MM.1S (cell line): ENCODE results near the gene TPGS1.

Experiments
- DNase-seq: peaks from one replicate; pipeline ENCODE4 v3.0.0-alpha.2; 2015
- H2AFZ ChIP-seq: fragments of 300-600 bp; sonication (generic); 2 replicates; pipeline ENCODE4 v1.6.0; 2016; ENCODE audit warnings: antibody characterized with exemption, low read length
- H3F3A ChIP-seq: fragments of 300-600 bp; sonication (generic); 2 replicates; pipeline ENCODE4 v1.6.1; 2016; ENCODE audit warnings: mild to moderate bottlenecking, antibody characterized with exemption, low read length, moderate library complexity, mixed read lengths; ENCODE audit not compliant: insufficient read depth
- H3K27ac ChIP-seq: fragments of 300-600 bp; sonication (generic); 2 replicates; pipeline ENCODE4 v1.5.1; 2016; ENCODE audit warnings: mild to moderate bottlenecking, low read length
- H3K27me3 ChIP-seq: fragments of 300-600 bp; sonication (generic); replicated peaks from 2 replicates; pipeline ENCODE4 v1.6.0; 2016; ENCODE audit warnings: low read length; ENCODE audit not compliant: insufficient read depth
- H3K36me3 ChIP-seq: fragments of 300-600 bp; sonication (generic); replicated peaks from 2 replicates; pipeline ENCODE4 v1.6.1; 2016; ENCODE audit warnings: mild to moderate bottlenecking, low read length, mixed read lengths; ENCODE audit not compliant: insufficient read depth
- H3K4me1 ChIP-seq: fragments of 300-600 bp; sonication (generic); 2 replicates; pipeline ENCODE4 v1.6.1; 2016; ENCODE audit warnings: low read length, mixed read lengths
- H3K4me2 ChIP-seq: fragments of 300-600 bp; sonication (generic); 2 replicates; pipeline ENCODE4 v1.6.0; 2016; ENCODE audit warnings: low read depth, low read length
- H3K4me3 ChIP-seq: fragments of 300-600 bp; sonication (generic); 2 replicates; pipeline ENCODE4 v1.5.1; 2016; ENCODE audit warnings: low read length, mixed read lengths
- H3K79me2 ChIP-seq: fragments of 300-600 bp; sonication (generic); 2 replicates; pipeline ENCODE4 v1.6.1; 2016; ENCODE audit warnings: mixed run types, low read length, mixed read lengths
- H3K9ac ChIP-seq: fragments of 300-600 bp; sonication (generic); 2 replicates; pipeline ENCODE4 v1.6.1; 2016; ENCODE audit warnings: low read length, mixed read lengths
- H3K9me2 ChIP-seq: fragments of 300-600 bp; sonication (generic); replicated peaks from 2 replicates; pipeline ENCODE4 v1.6.1; 2016; ENCODE audit warnings: mild to moderate bottlenecking, low read length, mixed read lengths; ENCODE audit not compliant: insufficient read depth
- H3K9me3 ChIP-seq: fragments of 300-600 bp; sonication (generic); replicated peaks from 2 replicates; pipeline ENCODE4 v1.6.1; 2016; ENCODE audit warnings: mild to moderate bottlenecking, low read length, mixed read lengths; ENCODE audit not compliant: insufficient read depth
- H4K20me1 ChIP-seq: fragments of 300-600 bp; sonication (generic); 2 replicates; pipeline ENCODE4 v1.6.1; 2016; ENCODE audit warnings: mild to moderate bottlenecking, low read length, moderate library complexity, mixed read lengths; ENCODE audit not compliant: insufficient read depth
- EZH2 ChIP-seq: fragments of 300-600 bp; sonication (generic); optimal IDR thresholded peaks from 2 replicates; pipeline ENCODE3; 2017; ENCODE audit warnings: low read depth, mild to moderate bottlenecking, antibody characterized with exemption, low read length, mixed read lengths
- EZH2phosphoT487 ChIP-seq: fragments of 300-600 bp; sonication (generic); IDR thresholded peaks from 2 replicates; pipeline ENCODE4 v1.6.1; 2018; ENCODE audit warnings: antibody characterized with exemption, low read length
- TF ChIP-seq, protein P1 (sequence below): fragments of 300-600 bp; sonication (generic); IDR thresholded peaks from 2 replicates; pipeline ENCODE4 v1.5.1; 2016; ENCODE audit warnings: antibody characterized with exemption, low read length, mixed read lengths

Gene TPGS1

DNA sequence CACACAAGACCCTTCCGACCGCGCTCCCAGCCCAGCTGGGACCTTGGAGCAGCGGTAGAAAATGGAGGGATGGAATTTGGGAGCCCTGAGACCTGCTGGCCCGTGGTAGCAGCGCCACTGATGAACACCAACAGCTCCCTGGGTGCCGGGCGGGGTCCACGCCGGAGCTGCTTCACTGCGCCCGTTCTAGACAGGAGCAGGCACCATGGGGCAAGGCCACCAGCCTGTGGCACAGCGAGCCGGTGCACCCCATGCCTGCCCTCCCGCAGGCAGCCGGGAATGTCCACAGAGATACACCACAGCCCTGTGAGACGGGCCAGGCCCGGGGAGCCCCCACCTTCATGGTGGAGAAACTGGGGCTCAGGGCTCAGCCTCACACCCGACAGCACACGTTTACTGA, 36.6 kb upstream of the TPGS1 start:
- no peak overlapping the region for H3K4me2 ChIP-seq
- H3K4me3 ChIP-seq: no peak overlapping the region
- H3F3A ChIP-seq: no peaks in the 10 kb centered on the region
- peaks cover 55% of the 10 kb centered on the region for H3K27me3 ChIP-seq
- H3K4me1 ChIP-seq: no peaks in the 10 kb centered on the region
- H3K9me2 ChIP-seq: no peaks in the 10 kb centered on the region
- no peak overlapping the region for H2AFZ ChIP-seq
- no peak for TF ChIP-seq EZH2phosphoT487
- TF ChIP-seq, protein P1, sequence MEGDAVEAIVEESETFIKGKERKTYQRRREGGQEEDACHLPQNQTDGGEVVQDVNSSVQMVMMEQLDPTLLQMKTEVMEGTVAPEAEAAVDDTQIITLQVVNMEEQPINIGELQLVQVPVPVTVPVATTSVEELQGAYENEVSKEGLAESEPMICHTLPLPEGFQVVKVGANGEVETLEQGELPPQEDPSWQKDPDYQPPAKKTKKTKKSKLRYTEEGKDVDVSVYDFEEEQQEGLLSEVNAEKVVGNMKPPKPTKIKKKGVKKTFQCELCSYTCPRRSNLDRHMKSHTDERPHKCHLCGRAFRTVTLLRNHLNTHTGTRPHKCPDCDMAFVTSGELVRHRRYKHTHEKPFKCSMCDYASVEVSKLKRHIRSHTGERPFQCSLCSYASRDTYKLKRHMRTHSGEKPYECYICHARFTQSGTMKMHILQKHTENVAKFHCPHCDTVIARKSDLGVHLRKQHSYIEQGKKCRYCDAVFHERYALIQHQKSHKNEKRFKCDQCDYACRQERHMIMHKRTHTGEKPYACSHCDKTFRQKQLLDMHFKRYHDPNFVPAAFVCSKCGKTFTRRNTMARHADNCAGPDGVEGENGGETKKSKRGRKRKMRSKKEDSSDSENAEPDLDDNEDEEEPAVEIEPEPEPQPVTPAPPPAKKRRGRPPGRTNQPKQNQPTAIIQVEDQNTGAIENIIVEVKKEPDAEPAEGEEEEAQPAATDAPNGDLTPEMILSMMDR: no peak
- TF ChIP-seq EZH2: no peak
- no peak overlapping the region for H3K9ac ChIP-seq
- H4K20me1 ChIP-seq: no peaks in the 10 kb centered on the region
- DNase-seq: no peak
- no peaks in the 10 kb centered on the region for H3K9me3 ChIP-seq
- H3K36me3 ChIP-seq: no peaks in the 10 kb centered on the region
- no peaks in the 10 kb centered on the region for H3K79me2 ChIP-seq
- no peak overlapping the region for H3K27ac ChIP-seq

DNA sequence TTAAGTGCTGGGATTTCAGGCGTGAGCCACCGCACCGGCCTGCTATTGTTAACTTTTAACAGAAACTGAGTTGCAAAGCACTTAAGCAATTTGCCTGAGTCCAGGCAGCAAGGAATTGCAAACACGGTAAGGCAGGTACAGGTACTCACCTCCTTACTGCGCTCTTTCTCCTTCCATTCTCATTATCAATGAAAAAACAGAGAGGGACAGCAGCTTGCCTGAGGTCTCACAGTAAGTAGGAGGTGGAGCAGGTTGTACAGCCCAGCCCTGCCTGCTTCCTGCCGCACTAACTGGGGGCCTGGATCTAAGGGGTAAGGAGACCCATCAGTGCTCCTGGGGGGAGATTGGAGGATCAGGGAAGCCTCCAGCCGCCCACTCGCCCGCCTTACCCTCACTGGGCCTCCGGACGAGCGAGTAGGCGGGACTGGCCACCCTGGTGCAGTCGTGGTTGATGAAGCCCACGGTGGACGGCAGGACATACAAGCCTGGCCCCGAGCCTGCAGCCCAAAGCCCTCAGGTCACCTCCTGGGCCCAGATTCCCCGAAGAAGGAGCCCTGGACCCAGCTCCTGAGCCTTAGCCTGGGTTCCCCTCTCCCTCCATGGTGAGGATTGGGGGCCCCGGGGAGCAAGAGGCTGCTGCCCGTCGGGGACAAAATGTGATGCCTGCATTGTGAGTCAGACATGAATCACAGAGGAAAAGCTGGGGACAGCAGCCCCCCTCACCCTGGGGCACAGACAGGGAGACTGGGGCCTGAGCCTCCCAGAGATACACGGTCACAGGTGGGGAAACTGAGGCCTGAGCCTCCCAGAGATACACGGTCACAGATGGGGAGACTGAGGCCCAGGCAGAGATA, 35.1 kb upstream of the TPGS1 start:
- no peak overlapping the region for H3K27ac ChIP-seq
- H3F3A ChIP-seq: no peaks in the 10 kb centered on the region
- H3K79me2 ChIP-seq: no peaks in the 10 kb centered on the region
- no peak overlapping the region for H3K4me3 ChIP-seq
- H3K36me3 ChIP-seq: no peaks in the 10 kb centered on the region
- no peak for DNase-seq
- H3K9me3 ChIP-seq: no peaks in the 10 kb centered on the region
- H3K9ac ChIP-seq: no peak overlapping the region
- no peaks in the 10 kb centered on the region for H3K4me1 ChIP-seq
- no peak overlapping the region for H3K4me2 ChIP-seq
- TF ChIP-seq, protein P1: no peak
- no peak for TF ChIP-seq EZH2phosphoT487
- H2AFZ ChIP-seq: no peak overlapping the region
- no peaks in the 10 kb centered on the region for H3K9me2 ChIP-seq
- H3K27me3 ChIP-seq: peaks cover 68% of the 10 kb centered on the region
- H4K20me1 ChIP-seq: no peaks in the 10 kb centered on the region

DNA sequence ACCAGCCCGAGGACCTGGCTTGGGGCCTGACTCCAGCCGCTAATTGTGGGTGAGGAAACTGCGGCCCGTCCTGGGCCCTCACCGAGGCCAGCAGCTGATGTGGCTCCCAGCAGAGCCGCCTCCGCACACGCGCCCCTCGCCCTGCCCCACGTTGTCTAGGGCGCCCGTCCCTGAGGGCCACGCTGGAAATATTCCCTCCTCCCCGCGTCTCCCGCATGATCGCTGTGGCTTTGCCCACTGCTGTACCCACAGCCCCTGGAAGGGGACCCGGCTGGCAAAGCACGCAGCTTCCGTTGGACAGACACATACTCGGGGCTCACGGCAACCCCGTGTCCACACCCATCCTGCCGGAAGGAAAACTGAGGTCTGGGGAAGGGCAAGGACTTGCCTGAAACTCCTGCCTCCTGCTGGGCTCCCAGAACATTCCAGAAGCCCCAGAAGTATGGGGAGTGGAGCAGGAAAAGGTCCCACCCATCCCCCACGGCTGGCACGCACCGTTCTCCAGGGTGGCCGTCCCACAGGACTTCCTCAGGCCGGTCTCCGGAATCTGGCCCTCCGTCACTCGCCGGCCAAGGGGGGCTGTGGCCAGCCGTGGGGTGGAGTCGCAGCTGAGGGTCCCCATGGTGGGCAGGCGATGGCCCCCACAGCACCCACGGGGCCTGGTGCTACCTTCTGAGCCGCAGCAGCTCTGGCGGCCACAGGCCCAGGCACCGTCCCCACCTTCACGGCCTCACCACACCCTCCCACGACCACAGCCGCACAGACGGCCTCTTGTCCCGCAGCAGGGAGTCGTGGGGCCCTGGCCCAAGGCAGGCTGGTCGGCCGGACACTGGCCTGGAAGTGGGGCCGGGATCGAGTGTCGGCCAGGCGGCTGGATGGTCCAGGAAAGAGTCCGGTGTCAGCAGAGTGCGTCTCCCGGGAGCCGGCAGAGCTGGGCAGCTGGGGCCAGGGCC, 32.9 kb upstream of the TPGS1 start:
- Histone ChIP-seq H3K9ac (no peak overlapping the region), H3K27me3 (peaks cover 72% of the 10 kb centered on the region), H3K4me2 (no peak overlapping the region), H3K36me3 (no peaks in the 10 kb centered on the region), H3K9me3 (no peaks in the 10 kb centered on the region), H3K9me2 (no peaks in the 10 kb centered on the region), H4K20me1 (no peaks in the 10 kb centered on the region), H2AFZ (no peak overlapping the region), H3K79me2 (no peaks in the 10 kb centered on the region), H3K4me3 (no peak overlapping the region), H3K27ac (no peak overlapping the region), H3K4me1 (no peaks in the 10 kb centered on the region), H3F3A (no peaks in the 10 kb centered on the region)
- TF ChIP-seq, protein P1: no peak
- no peak for TF ChIP-seq EZH2phosphoT487
- no peak for TF ChIP-seq EZH2
- DNase-seq: no peak
